HUES6 (cell line): ENCODE results near the gene KMT2C.

Source experiments
- H3K27ac ChIP-seq: 2 replicates; pipeline ENCODE4 v1.7.0; 2013; ENCODE audit warnings: low read depth, mild to moderate bottlenecking, low read length, inconsistent platforms
- H3K27me3 ChIP-seq: 2 replicates; pipeline ENCODE4 v1.6.1; 2013; ENCODE audit warnings: low read length; ENCODE audit not compliant: control insufficient read depth, insufficient read depth
- H3K36me3 ChIP-seq: 2 replicates; pipeline ENCODE4 v1.6.1; 2013; ENCODE audit warnings: low read length; ENCODE audit not compliant: control insufficient read depth, insufficient read depth
- H3K4me1 ChIP-seq: 2 replicates; pipeline ENCODE4 v1.6.1; 2013; ENCODE audit warnings: low read length; ENCODE audit not compliant: control insufficient read depth, insufficient read depth
- H3K4me3 ChIP-seq: 2 replicates; pipeline ENCODE4 v1.5.1; 2013; ENCODE audit warnings: low read depth, low read length
- H3K9ac ChIP-seq: one replicate; pipeline ENCODE4 v1.6.1; 2013; ENCODE audit warnings: mild to moderate bottlenecking, low read length
- H3K9me3 ChIP-seq: 2 replicates; pipeline ENCODE4 v1.6.1; 2013; ENCODE audit warnings: low read depth, low read length; ENCODE audit not compliant: control insufficient read depth, insufficient read depth

The KMT2C gene

GRCh38 chr7:152185558-152185957, 250.2 kb downstream of the KMT2C start:
- Histone ChIP-seq H3K9ac (no peak overlapping the region), H3K36me3 (peaks cover 55% of the 10 kb centered on the region), H3K4me3 (no peak overlapping the region), H3K4me1 (no peaks in the 10 kb centered on the region), H3K9me3 (no peaks in the 10 kb centered on the region), H3K27ac (no peak overlapping the region), H3K27me3 (no peaks in the 10 kb centered on the region)

DNA sequence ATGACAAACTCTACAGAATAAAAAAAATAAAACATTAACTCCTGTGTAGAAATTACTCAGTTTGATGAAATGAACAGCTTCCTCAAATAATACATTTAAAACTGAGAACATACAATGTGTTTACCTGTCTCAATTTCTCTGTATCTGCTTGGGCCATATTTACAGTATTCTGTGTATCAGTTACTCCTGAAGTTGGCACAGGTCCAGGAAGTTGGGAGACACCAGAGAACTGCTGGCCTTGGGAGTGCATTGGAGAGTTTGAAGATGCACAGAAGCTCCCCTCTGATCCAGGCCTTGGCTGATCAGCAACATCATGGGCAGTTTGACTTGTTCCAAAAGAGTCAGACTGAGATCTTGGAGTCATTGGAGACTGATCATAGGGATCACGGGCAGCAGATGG, 255.2 kb downstream of the KMT2C start:
- H3K4me1 ChIP-seq, result no peaks in the 10 kb centered on the region
- H3K27ac ChIP-seq, result no peak overlapping the region
- H3K4me3 ChIP-seq, result no peak overlapping the region
- H3K9ac ChIP-seq, result no peak overlapping the region
- H3K36me3 ChIP-seq, result peaks cover 72% of the 10 kb centered on the region
- H3K27me3 ChIP-seq, result no peaks in the 10 kb centered on the region
- no peaks in the 10 kb centered on the region for H3K9me3 ChIP-seq

- H3K27me3 ChIP-seq, result no peaks in the 10 kb centered on the region
- H3K4me1 ChIP-seq, result no peaks in the 10 kb centered on the region
- H3K36me3 ChIP-seq, result peaks cover 71% of the 10 kb centered on the region
- H3K27ac ChIP-seq, result no peak overlapping the region
- no peak overlapping the region for H3K4me3 ChIP-seq
- H3K9ac ChIP-seq, result no peak overlapping the region
- H3K9me3 ChIP-seq, result no peaks in the 10 kb centered on the region
These were observed 255.8 kb downstream of the KMT2C start for GRCh38 chr7:152180048-152180447.

GRCh38 chr7:152178405-152179058, 257.3 kb downstream of the KMT2C start:
- H3K9ac ChIP-seq, result no peak overlapping the region
- H3K27ac ChIP-seq, result no peak overlapping the region
- peaks cover 68% of the 10 kb centered on the region for H3K36me3 ChIP-seq
- H3K27me3 ChIP-seq, result no peaks in the 10 kb centered on the region
- no peak overlapping the region for H3K4me3 ChIP-seq
- no peaks in the 10 kb centered on the region for H3K9me3 ChIP-seq
- H3K4me1 ChIP-seq, result no peaks in the 10 kb centered on the region

- Histone ChIP-seq H3K36me3 (peaks cover 71% of the 10 kb centered on the region), H3K4me3 (no peak overlapping the region), H3K9ac (no peak overlapping the region), H3K9me3 (no peaks in the 10 kb centered on the region), H3K4me1 (no peaks in the 10 kb centered on the region), H3K27me3 (no peaks in the 10 kb centered on the region), H3K27ac (no peak overlapping the region)
These were observed 258.0 kb downstream of the KMT2C start for GRCh38 chr7:152177681-152178404.

GRCh38 chr7:152176797-152177196, 259.0 kb downstream of the KMT2C start:
- Histone ChIP-seq H3K27ac (no peak overlapping the region), H3K27me3 (no peaks in the 10 kb centered on the region), H3K4me1 (no peaks in the 10 kb centered on the region), H3K36me3 (peaks cover 65% of the 10 kb centered on the region), H3K9ac (no peak overlapping the region), H3K4me3 (no peak overlapping the region), H3K9me3 (no peaks in the 10 kb centered on the region)

GRCh38 chr7:152173372-152174070, 262.3 kb downstream of the KMT2C start:
- Histone ChIP-seq H3K9me3 (no peaks in the 10 kb centered on the region), H3K36me3 (peaks cover 48% of the 10 kb centered on the region), H3K9ac (no peak overlapping the region), H3K27me3 (no peaks in the 10 kb centered on the region), H3K4me3 (no peak overlapping the region), H3K4me1 (no peaks in the 10 kb centered on the region), H3K27ac (no peak overlapping the region)

DNA sequence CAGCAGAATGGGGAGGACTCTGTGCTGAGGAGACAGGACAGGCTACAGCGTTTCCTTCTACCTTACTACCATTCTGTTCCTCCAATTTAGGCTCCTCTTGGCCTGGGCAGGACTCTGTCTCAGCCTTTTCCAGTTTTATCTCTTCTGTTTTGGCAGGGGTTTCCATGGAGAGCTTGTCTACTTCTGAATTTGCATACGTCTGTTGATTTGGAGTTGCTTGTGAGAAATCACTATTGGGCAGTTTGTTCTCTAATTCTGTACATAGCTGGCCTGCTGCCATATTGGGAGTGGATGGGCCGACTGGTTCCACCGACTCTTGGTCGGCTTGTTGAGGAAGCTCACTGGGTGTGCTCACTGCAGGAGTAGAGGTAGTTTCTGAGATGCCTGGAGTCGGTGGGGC, 273.5 kb downstream of the KMT2C start:
- no peaks in the 10 kb centered on the region for H3K27me3 ChIP-seq
- H3K27ac ChIP-seq, result no peak overlapping the region
- peaks cover 66% of the 10 kb centered on the region for H3K36me3 ChIP-seq
- H3K9ac ChIP-seq, result no peak overlapping the region
- no peaks in the 10 kb centered on the region for H3K9me3 ChIP-seq
- no peaks in the 10 kb centered on the region for H3K4me1 ChIP-seq
- H3K4me3 ChIP-seq, result no peak overlapping the region

GRCh38 chr7:152161171-152161570, 274.6 kb downstream of the KMT2C start:
- H3K27me3 ChIP-seq, result no peaks in the 10 kb centered on the region
- H3K4me3 ChIP-seq, result no peak overlapping the region
- H3K27ac ChIP-seq, result no peak overlapping the region

DNA sequence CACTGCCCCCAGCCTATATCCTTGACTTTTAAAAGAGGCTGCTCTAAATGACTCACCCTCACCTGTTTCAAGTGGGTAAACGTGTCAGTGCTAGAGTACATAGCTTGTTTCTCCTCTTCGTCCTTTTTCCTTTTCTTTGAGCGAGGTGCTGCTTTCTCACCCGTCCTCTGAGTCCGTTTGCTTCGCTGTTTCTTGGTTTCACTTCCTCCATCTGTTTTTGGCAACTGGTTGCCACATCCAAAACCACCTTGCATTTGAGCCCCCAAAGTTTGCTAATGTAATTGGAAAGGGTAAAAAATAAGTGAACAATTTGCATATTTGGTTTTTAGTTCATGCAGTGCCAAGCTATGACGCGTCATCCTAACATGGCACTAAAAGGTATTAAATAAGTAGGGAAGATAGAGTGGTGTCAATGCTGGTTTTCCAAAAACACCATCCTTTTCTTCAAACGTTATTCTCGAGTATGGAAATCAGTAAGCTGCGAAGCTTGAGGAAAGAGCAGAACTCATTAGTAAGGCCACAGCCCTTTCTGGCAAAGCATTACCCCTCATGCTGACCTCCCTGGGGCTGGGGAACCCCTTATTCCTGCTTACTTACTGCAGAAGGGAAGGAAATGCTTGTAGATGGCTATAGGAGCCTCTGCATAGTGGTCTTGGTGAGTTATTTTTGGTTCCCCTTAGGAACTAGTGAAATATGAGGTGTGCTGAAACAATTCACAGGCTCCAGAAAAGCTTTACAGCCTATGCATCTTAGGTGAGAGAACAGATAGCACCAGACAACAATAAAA, 276.8 kb downstream of the KMT2C start:
- H3K36me3 ChIP-seq, result peaks cover 80% of the 10 kb centered on the region
- H3K4me1 ChIP-seq, result no peaks in the 10 kb centered on the region
- H3K9ac ChIP-seq, result no peak overlapping the region
- H3K27me3 ChIP-seq, result no peaks in the 10 kb centered on the region
- H3K4me3 ChIP-seq, result no peak overlapping the region
- H3K9me3 ChIP-seq, result no peaks in the 10 kb centered on the region
- no peak overlapping the region for H3K27ac ChIP-seq

More at GRCh38 chr7:152161171-152161570, 274.6 kb downstream of the KMT2C start:
- H3K36me3 ChIP-seq, result peaks cover 64% of the 10 kb centered on the region
- H3K9me3 ChIP-seq, result no peaks in the 10 kb centered on the region
- no peak overlapping the region for H3K9ac ChIP-seq
- no peaks in the 10 kb centered on the region for H3K4me1 ChIP-seq
